ENCODE data around the gene SPEN. TPM values are rescaled to one million over a fixed set of nuclear protein-coding genes. Genes with fewer than 3 reads are reported as not detected.

The SPEN gene
- total and polyA plus RNA-seq, 9 of the 15 experiments (the other 6 are each of a cell fraction or from before 2014, with no cell fraction given) = 5.7 to 87.5 (median 27.2) TPM

- TF ChIP-seq ATF3 (IDR thresholded peaks at IDR 0.05) (peak; percentile 32), ATF3 (CRISPR knock-in tag; conservative IDR thresholded peaks at IDR 0.05) (peak; percentile 76), POLR2B (IDR thresholded peaks at IDR 0.05; ENCODE audit: low read depth, partially characterized antibody) (peak; percentile 66), ZNF282 (CRISPR knock-in tag; IDR thresholded peaks at IDR 0.05) (no peak), ZNF407 (IDR thresholded peaks at IDR 0.05; ENCODE audit: low read depth) (no peak), ZNF57 (CRISPR knock-in tag; IDR thresholded peaks at IDR 0.05) (no peak), NCOA1 (IDR thresholded peaks at IDR 0.05; ENCODE audit: low read depth) (peak; percentile 78; the same call in 1 of the 2 replicates), JUNB (CRISPR knock-in tag; conservative IDR thresholded peaks at IDR 0.05) (no peak), ZNF592 (IDR thresholded peaks at IDR 0.05) (peak; percentile 58; the same call in 1 of the 2 replicates), MLLT1 (IDR thresholded peaks at IDR 0.05) (peak in 1 of 2 experiments; percentile 64; a peak in 1 of 4 replicates)
Measured at GRCh38 chr1:15885701-15886610, 38.4 kb downstream of the SPEN start (continued).

All from K562 (cell line).